GM12878 (cell line): ENCODE data around the gene ZNF581. TPM values are rescaled to one million over a fixed set of nuclear protein-coding genes. Genes with fewer than 3 reads are reported as not detected.

Experiments
- ATAC-seq: fragments of 200-7000 bp; cut with Tn5 transposase; 3 replicates; pipeline ENCODE4 v1.9.1; 2020; ENCODE audit warnings: mild to moderate bottlenecking, moderate library complexity
- BruUV-seq: library from RNA; stranded (reverse); fragments of 400-500 nt; replicated peaks from 2 replicates; lab custom pipeline; 2021; lab: Mats Ljungman, UMichigan
- CTCF ChIA-PET: fragments of 300-600 bp; sonication (Branson Sonifier 250); formaldehyde crosslinking; extraction: SDS; loops from one replicate; lab custom pipeline; 2021; ENCODE audit warnings: inconsistent platforms; lab: Yijun Ruan, JAX
- POLR2A ChIA-PET: fragments of 350-600 bp; formaldehyde crosslinking; extraction: SDS; loops from one replicate; lab custom pipeline; 2021; ENCODE audit warnings: inconsistent platforms; lab: Charles Lee
- RAD21 ChIA-PET: fragments of 300-600 bp; sonication (Branson Sonifier 250); formaldehyde crosslinking; loops from one replicate; lab custom pipeline; 2023; ENCODE audit warnings: antibody characterized with exemption; ENCODE audit not compliant: unreplicated experiment; lab: Charles Lee
- SMC1A ChIA-PET: fragments of 300-600 bp; sonication (Branson Sonifier 250); formaldehyde crosslinking; loops from one replicate; lab custom pipeline; 2023; ENCODE audit not compliant: unreplicated experiment, uncharacterized antibody; lab: Charles Lee
- DNase-seq: peaks from one replicate; pipeline ENCODE4 v3.0.0-alpha.2; 2011; ENCODE audit warnings: low read depth, low spot score
- FAIRE-seq: peaks from 3 replicates; lab custom pipeline; 2011; peaks lifted over from hg19 to GRCh38; lab: Jason Lieb, UNC
- H2AFZ ChIP-seq: 2 replicates; pipeline ENCODE4 v1.6.0; 2011; ENCODE audit warnings: low read depth, low read length, control low read depth; ENCODE audit not compliant: control insufficient read depth
- H3K27ac ChIP-seq: 2 replicates; pipeline ENCODE4 v1.5.1; 2011; ENCODE audit warnings: control low read depth; ENCODE audit not compliant: control insufficient read depth, insufficient read depth
- H3K27me3 ChIP-seq, 2 experiments: replicated peaks in 1 of 2; 2 replicates each; pipeline versions ENCODE4 v1.6.0 to v1.6.1; 2011; ENCODE audit warnings: low read length in 1 of 2; ENCODE audit not compliant: control insufficient read depth in 2 of 2, insufficient read depth in 2 of 2
- H3K36me3 ChIP-seq, 2 experiments: 2 replicates each; pipeline ENCODE4 v1.5.1; 2011; ENCODE audit warnings: low read length in 1 of 2; ENCODE audit not compliant: control insufficient read depth in 2 of 2, insufficient read depth in 2 of 2
- H3K4me1 ChIP-seq: 2 replicates; pipeline ENCODE4 v1.6.1; 2011; ENCODE audit warnings: mild to moderate bottlenecking, low read length, moderate library complexity, mixed read lengths; ENCODE audit not compliant: control insufficient read depth, insufficient read depth
- H3K4me2 ChIP-seq: 2 replicates; pipeline ENCODE4 v1.6.0; 2011; ENCODE audit warnings: control low read depth; ENCODE audit not compliant: control insufficient read depth, insufficient read depth
- H3K4me3 ChIP-seq: fragments of 200-600 bp; sonication (generic); 2 replicates; pipeline ENCODE4 v1.5.1; 2016
- H3K79me2 ChIP-seq: 2 replicates; pipeline ENCODE4 v1.6.0; 2011; ENCODE audit warnings: low read length; ENCODE audit not compliant: control insufficient read depth, insufficient read depth
- H3K9ac ChIP-seq: 2 replicates; pipeline ENCODE4 v1.8.0; 2011; ENCODE audit warnings: low read length, control low read depth, mixed read lengths; ENCODE audit not compliant: control insufficient read depth, insufficient read depth
- H3K9me3 ChIP-seq: replicated peaks from 3 replicates; pipeline ENCODE4 v1.5.1; 2011; ENCODE audit warnings: mild to moderate bottlenecking, low read length; ENCODE audit not compliant: control insufficient read depth, insufficient read depth
- H4K20me1 ChIP-seq: 2 replicates; pipeline ENCODE4 v1.6.0; 2011; ENCODE audit not compliant: control insufficient read depth, insufficient read depth
- CBFB ChIP-seq: IDR thresholded peaks from 2 replicates; pipeline ENCODE4 v1.6.1; 2016; ENCODE audit warnings: antibody characterized with exemption, low read depth
- CREM ChIP-seq: IDR thresholded peaks from 2 replicates; pipeline ENCODE4 v1.6.1; 2014; ENCODE audit warnings: antibody characterized with exemption, low read depth
- EED ChIP-seq: sonication (generic); IDR thresholded peaks from 2 replicates; pipeline ENCODE4 v1.6.1; 2016; ENCODE audit warnings: antibody characterized with exemption, low read depth
- EGR1 ChIP-seq, 2 experiments: IDR thresholded peaks; 1 replicate in 1 of 2; 2 replicates in 1 of 2; pipeline ENCODE4 v1.6.1; 2011 to 2012; ENCODE audit warnings: low read depth in 2 of 2, low read length in 2 of 2, borderline replicate concordance in 1 of 2, mild to moderate bottlenecking in 1 of 2, moderate library complexity in 1 of 2
- FOS ChIP-seq: IDR thresholded peaks from 3 replicates; pipeline ENCODE4 v1.6.1; 2011; ENCODE audit warnings: borderline replicate concordance; ENCODE audit not compliant: insufficient read length; ENCODE audit errors: extremely low read depth
- IRF4 ChIP-seq: IDR thresholded peaks from 2 replicates; pipeline ENCODE4 v1.6.1; 2011; ENCODE audit warnings: low read depth, low read length
- KAT2A ChIP-seq: conservative IDR thresholded peaks from 2 replicates; pipeline ENCODE4 v1.6.1; 2011; ENCODE audit warnings: low read depth, low read length; ENCODE audit not compliant: control insufficient read depth
- KDM1A ChIP-seq: fragments of 200-600 bp; sonication (generic); IDR thresholded peaks from 2 replicates; pipeline ENCODE4 v1.6.1; 2016; ENCODE audit warnings: borderline replicate concordance
- NFIC ChIP-seq: IDR thresholded peaks from 2 replicates; pipeline ENCODE4 v1.6.1; 2012; ENCODE audit warnings: low read depth, mild to moderate bottlenecking, inconsistent platforms, low read length, moderate library complexity
- NR2C1 ChIP-seq: fragments of 450-650 bp; IDR thresholded peaks from 2 replicates; pipeline ENCODE4 v1.6.1; 2017; ENCODE audit warnings: antibody characterized with exemption, mild to moderate bottlenecking, moderate library complexity
- NR2C2 ChIP-seq: IDR thresholded peaks from 2 replicates; pipeline ENCODE4 v1.6.1; 2011; ENCODE audit warnings: borderline replicate concordance, low read depth; ENCODE audit not compliant: control insufficient read depth, insufficient read length
- NR2F1 ChIP-seq: fragments of 450-650 bp; conservative IDR thresholded peaks from 2 replicates; pipeline ENCODE4 v1.6.1; 2017; ENCODE audit warnings: mild to moderate bottlenecking
- POLR2AphosphoS5 ChIP-seq: IDR thresholded peaks from 2 replicates; pipeline ENCODE4 v1.6.1; 2011; ENCODE audit warnings: mild to moderate bottlenecking, low read length, inconsistent platforms
- RELA ChIP-seq: fragments of 450-650 bp; IDR thresholded peaks from 2 replicates; pipeline ENCODE4 v1.8.0; 2014; ENCODE audit warnings: borderline replicate concordance; ENCODE audit not compliant: partially characterized antibody
- RUNX3 ChIP-seq: IDR thresholded peaks from 2 replicates; pipeline ENCODE4 v1.6.1; 2012; ENCODE audit warnings: low read length, inconsistent platforms
- WGBS: methylation state at CpG from one replicate; pipeline ENCODE4 v1.1.6; 2016; ENCODE audit warnings: low lambda C conversion rate; ENCODE audit not compliant: insufficient replicate concordance, insufficient coverage; ENCODE audit errors: missing lambda C conversion rate; 5-methylcytosine and 5-hydroxymethylcytosine counted together
- in situ Hi-C: fragments of 300-500 bp; cut with MboI; formaldehyde crosslinking; loops from 9 replicates; pipeline ENCODE4 v1.14.3; 2018; ENCODE audit warnings: mixed read lengths
- intact Hi-C: fragments of 100-400 bp; cut with micrococcal nuclease; formaldehyde crosslinking; loops from one replicate; pipeline ENCODE4 v1.14.2; 2022; ENCODE audit not compliant: unreplicated experiment
- polyA plus RNA-seq, 11 experiments: library from polyadenylated mRNA; depleted of rRNA in 4 of 11; unstranded in 6 of 11; stranded (reverse) in 5 of 11; fragments of >200 nt; fragmentation: Nextera tagmentation in 4 of 11; fragmentation: Illumina TruSeq in 1 of 11; extraction: Ambion mirVana in 4 of 11; extraction: Trizol in 1 of 11; gene quantifications; 1 replicate in 1 of 11; 2 replicates in 10 of 11; pipeline versions ENCODE4 v1.2.1 to v1.2.3, GENCODE V29; 2011 to 2016; ENCODE audit warnings: inconsistent platforms in 2 of 11, missing spikeins in 2 of 11, low read depth in 1 of 11
- total RNA-seq, 4 experiments: library from RNA; depleted of rRNA in 3 of 4; stranded (reverse); fragments of >200 nt in 3 of 4; fragmentation: Illumina TruSeq in 1 of 4; extraction: Trizol in 1 of 4; gene quantifications; 2 replicates each; pipeline versions ENCODE4 v1.2.1 to v1.2.3, GENCODE V29; 2013 to 2021
- TF ChIP-seq, protein P1 (sequence below): fragments of 450-650 bp; IDR thresholded peaks from 2 replicates; pipeline ENCODE4 v1.6.1; 2016; ENCODE audit warnings: mild to moderate bottlenecking
- TF ChIP-seq, protein P2 (sequence below), 3 experiments: IDR thresholded peaks in 2 of 3; conservative IDR thresholded peaks in 1 of 3; 2 replicates each; pipeline ENCODE4 v1.5.1; 2011; ENCODE audit warnings: low read depth in 3 of 3, low read length in 3 of 3, mild to moderate bottlenecking in 3 of 3, control low read depth in 2 of 3, moderate library complexity in 2 of 3, inconsistent platforms in 1 of 3, mixed read lengths in 1 of 3; ENCODE audit not compliant: control insufficient read depth in 2 of 3, insufficient read depth in 1 of 3; ENCODE audit errors: extremely low read depth in 1 of 3
- TF ChIP-seq, protein P3 (sequence below): IDR thresholded peaks from 2 replicates; pipeline ENCODE4 v1.6.1; 2012; ENCODE audit warnings: low read length, inconsistent platforms
- TF ChIP-seq, protein P4 (sequence below): IDR thresholded peaks from 2 replicates; pipeline ENCODE4 v1.6.1; 2011; ENCODE audit warnings: mild to moderate bottlenecking, low read depth, low read length, moderate library complexity; ENCODE audit not compliant: insufficient replicate concordance

ZNF581 gene
- total and polyA plus RNA-seq, 10 of the 15 experiments (the other 5 are each of a cell fraction or from before 2014, with no cell fraction given), result 4.7 to 45.4 (median 22.2) TPM

DNA sequence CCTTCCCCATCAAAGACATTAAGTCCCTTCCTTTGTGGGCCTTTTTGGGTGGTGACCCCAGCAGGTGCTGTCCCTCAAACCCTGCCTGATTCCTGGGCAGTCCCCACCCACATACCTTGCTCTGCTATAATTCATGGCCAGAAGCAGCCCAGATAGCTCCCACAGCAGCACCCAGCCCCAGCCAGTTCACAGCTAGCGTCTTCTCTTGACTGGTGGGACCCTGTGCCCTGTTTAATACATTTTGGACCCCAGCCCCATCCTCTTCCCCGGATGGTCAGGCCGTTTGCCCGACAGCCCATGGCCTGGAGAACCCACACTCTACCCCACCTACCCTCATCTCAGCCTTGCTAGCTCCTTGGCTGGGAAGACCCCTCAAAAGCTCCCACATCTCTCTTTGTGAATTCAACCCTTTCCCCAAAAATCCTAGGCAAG is 6.7 kb downstream of the ZNF581 start:
- intact Hi-C loops (no loop called here), in situ Hi-C loops (loop anchor here (5.0 to 25.0 kb wide), 3 partner anchors 662 to 1513 kb away; partner anchors contain the start of genes CNOT3, LENG9 and ZSCAN5A)
- no TSS peak for BruUV-seq
- POLR2A ChIA-PET, result interaction anchor here (0.6 to 1.3 kb wide), 4 partner anchors 8 to 50 kb away, joined by 3 to 6 read pairs (median 4); partner anchors contain the start of genes ZNF524 and ZNF784
- Histone ChIP-seq H3K9me3 (no peaks in the 10 kb centered on the region), H3K4me3 (no peak overlapping the region; the same call in 1 of the 2 replicates), H3K4me2 (peak overlapping the region; percentile 95; the same call in 1 of the 2 replicates), H2AFZ (no peak overlapping the region), H4K20me1 (no peaks in the 10 kb centered on the region), H3K27me3 (no peaks in the 10 kb centered on the region), H3K27ac (peak overlapping the region; percentile 46; the same call in 1 of the 2 replicates), H3K79me2 (peaks cover 34% of the 10 kb centered on the region), H3K4me1 (peaks cover 17% of the 10 kb centered on the region), H3K36me3 (peaks cover 1 to 2% of the 10 kb centered on the region in 2 experiments; a peak in 2 of 4 replicates), H3K9ac (peak overlapping the region; percentile 22; the same call in 1 of the 2 replicates)
- no peak for DNase-seq
- SMC1A ChIA-PET, result no interaction called here
- FAIRE-seq, result no peak
- RAD21 ChIA-PET, result interaction anchor here (1.0 to 4.4 kb wide), 2 partner anchors 12 to 17 kb away, joined by 3 to 36 read pairs; no protein-coding TSS in a partner anchor
- CTCF ChIA-PET, result interaction anchor here (0.6 to 4.8 kb wide), 4 partner anchors 12 to 134 kb away, joined by 3 to 28 read pairs (median 6); no protein-coding TSS in a partner anchor
- no peak for ATAC-seq
- WGBS, result 83% methylated on average over 4 of the region's 4 CpGs
- TF ChIP-seq KAT2A (no peak), POLR2AphosphoS5 (no peak), NR2F1 (no peak), CBFB (no peak), RUNX3 (peak; percentile 15; the same call in 1 of the 2 replicates), FOS (no peak), EGR1 (IDR thresholded peaks at IDR 0.05; ENCODE audit: borderline replicate concordance in 1 of 2, low read depth in 2 of 2, low read length in 2 of 2) (no peak; a peak in 1 of 3 replicates), EED (peak; percentile 14; the same call in 1 of the 2 replicates), KDM1A (no peak), NR2C2 (no peak), NFIC (no peak), RELA (peak; percentile 25), IRF4 (no peak), CREM (no peak), NR2C1 (no peak)
- TF ChIP-seq, protein P1, sequence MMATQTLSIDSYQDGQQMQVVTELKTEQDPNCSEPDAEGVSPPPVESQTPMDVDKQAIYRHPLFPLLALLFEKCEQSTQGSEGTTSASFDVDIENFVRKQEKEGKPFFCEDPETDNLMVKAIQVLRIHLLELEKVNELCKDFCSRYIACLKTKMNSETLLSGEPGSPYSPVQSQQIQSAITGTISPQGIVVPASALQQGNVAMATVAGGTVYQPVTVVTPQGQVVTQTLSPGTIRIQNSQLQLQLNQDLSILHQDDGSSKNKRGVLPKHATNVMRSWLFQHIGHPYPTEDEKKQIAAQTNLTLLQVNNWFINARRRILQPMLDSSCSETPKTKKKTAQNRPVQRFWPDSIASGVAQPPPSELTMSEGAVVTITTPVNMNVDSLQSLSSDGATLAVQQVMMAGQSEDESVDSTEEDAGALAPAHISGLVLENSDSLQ, result peak; percentile 37; the same call in 1 of the 2 replicates
- TF ChIP-seq, protein P2, sequence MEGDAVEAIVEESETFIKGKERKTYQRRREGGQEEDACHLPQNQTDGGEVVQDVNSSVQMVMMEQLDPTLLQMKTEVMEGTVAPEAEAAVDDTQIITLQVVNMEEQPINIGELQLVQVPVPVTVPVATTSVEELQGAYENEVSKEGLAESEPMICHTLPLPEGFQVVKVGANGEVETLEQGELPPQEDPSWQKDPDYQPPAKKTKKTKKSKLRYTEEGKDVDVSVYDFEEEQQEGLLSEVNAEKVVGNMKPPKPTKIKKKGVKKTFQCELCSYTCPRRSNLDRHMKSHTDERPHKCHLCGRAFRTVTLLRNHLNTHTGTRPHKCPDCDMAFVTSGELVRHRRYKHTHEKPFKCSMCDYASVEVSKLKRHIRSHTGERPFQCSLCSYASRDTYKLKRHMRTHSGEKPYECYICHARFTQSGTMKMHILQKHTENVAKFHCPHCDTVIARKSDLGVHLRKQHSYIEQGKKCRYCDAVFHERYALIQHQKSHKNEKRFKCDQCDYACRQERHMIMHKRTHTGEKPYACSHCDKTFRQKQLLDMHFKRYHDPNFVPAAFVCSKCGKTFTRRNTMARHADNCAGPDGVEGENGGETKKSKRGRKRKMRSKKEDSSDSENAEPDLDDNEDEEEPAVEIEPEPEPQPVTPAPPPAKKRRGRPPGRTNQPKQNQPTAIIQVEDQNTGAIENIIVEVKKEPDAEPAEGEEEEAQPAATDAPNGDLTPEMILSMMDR (IDR thresholded peaks at IDR 0.05 in 2 of 3, conservative IDR thresholded peaks at IDR 0.05 in 1 of 3; ENCODE audit: control insufficient read depth in 2 of 3, extremely low read depth in 1 of 3, insufficient read depth in 1 of 3, low read depth in 3 of 3, low read length in 3 of 3), result no peak
- TF ChIP-seq, protein P3, sequence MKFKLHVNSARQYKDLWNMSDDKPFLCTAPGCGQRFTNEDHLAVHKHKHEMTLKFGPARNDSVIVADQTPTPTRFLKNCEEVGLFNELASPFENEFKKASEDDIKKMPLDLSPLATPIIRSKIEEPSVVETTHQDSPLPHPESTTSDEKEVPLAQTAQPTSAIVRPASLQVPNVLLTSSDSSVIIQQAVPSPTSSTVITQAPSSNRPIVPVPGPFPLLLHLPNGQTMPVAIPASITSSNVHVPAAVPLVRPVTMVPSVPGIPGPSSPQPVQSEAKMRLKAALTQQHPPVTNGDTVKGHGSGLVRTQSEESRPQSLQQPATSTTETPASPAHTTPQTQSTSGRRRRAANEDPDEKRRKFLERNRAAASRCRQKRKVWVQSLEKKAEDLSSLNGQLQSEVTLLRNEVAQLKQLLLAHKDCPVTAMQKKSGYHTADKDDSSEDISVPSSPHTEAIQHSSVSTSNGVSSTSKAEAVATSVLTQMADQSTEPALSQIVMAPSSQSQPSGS, result no peak
- TF ChIP-seq, protein P4, sequence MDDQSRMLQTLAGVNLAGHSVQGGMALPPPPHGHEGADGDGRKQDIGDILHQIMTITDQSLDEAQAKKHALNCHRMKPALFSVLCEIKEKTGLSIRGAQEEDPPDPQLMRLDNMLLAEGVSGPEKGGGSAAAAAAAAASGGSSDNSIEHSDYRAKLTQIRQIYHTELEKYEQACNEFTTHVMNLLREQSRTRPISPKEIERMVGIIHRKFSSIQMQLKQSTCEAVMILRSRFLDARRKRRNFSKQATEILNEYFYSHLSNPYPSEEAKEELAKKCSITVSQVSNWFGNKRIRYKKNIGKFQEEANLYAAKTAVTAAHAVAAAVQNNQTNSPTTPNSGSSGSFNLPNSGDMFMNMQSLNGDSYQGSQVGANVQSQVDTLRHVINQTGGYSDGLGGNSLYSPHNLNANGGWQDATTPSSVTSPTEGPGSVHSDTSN, result peak; percentile 6
